ENCODE measurements around the gene TBX5. TPM values are rescaled to one million over a fixed set of nuclear protein-coding genes. Genes with fewer than 3 reads are reported as not detected.

The TBX5 gene
- total RNA-seq, 1 donor from 2014 or later = 8.4 TPM

DNA sequence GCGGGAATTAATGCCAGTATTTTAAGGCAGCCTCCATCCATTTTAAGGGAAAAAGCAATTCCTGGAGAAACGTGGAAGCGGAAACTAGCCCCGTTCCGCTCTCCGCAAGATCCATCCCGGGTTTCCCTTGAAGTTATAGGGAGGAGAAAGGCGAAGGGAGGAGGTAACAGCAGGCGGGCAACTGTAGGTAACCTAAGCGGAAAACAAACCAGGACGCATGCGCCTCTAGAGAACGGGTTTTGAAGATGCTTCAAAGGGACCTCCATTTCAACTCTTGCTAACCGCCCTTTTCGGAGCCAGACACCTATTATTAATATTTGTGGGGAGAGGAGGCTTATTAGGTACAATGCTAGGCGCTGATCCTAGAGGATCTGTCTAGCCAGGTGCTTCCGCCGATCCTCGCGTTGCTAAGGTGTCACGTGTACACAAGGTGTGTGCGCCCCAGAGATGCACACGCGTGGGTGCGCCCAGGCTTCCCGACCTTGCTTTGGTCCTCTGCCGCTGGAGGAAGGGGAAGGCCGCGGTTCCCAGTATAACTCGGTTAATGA lies 6.2 kb downstream of the TBX5 start:
- Mint-ChIP-seq H3K27ac (peak overlapping the region; percentile 82), H3K4me3 (no peak overlapping the region), H3K9me3 (no peaks in the 10 kb centered on the region), H3K27me3 (ENCODE audit: low read depth) (peaks cover 98% of the 10 kb centered on the region), H3K36me3 (no peaks in the 10 kb centered on the region), H3K4me1 (peaks cover 47% of the 10 kb centered on the region)
- peak in 1 of 2 experiments; percentile 69 for DNase-seq (ENCODE audit: low spot score in 2 of 2, unreplicated experiment in 2 of 2)
- TF ChIP-seq, protein P1, sequence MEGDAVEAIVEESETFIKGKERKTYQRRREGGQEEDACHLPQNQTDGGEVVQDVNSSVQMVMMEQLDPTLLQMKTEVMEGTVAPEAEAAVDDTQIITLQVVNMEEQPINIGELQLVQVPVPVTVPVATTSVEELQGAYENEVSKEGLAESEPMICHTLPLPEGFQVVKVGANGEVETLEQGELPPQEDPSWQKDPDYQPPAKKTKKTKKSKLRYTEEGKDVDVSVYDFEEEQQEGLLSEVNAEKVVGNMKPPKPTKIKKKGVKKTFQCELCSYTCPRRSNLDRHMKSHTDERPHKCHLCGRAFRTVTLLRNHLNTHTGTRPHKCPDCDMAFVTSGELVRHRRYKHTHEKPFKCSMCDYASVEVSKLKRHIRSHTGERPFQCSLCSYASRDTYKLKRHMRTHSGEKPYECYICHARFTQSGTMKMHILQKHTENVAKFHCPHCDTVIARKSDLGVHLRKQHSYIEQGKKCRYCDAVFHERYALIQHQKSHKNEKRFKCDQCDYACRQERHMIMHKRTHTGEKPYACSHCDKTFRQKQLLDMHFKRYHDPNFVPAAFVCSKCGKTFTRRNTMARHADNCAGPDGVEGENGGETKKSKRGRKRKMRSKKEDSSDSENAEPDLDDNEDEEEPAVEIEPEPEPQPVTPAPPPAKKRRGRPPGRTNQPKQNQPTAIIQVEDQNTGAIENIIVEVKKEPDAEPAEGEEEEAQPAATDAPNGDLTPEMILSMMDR (IDR thresholded peaks at IDR 0.05; ENCODE audit: unreplicated experiment) = no peak

DNA sequence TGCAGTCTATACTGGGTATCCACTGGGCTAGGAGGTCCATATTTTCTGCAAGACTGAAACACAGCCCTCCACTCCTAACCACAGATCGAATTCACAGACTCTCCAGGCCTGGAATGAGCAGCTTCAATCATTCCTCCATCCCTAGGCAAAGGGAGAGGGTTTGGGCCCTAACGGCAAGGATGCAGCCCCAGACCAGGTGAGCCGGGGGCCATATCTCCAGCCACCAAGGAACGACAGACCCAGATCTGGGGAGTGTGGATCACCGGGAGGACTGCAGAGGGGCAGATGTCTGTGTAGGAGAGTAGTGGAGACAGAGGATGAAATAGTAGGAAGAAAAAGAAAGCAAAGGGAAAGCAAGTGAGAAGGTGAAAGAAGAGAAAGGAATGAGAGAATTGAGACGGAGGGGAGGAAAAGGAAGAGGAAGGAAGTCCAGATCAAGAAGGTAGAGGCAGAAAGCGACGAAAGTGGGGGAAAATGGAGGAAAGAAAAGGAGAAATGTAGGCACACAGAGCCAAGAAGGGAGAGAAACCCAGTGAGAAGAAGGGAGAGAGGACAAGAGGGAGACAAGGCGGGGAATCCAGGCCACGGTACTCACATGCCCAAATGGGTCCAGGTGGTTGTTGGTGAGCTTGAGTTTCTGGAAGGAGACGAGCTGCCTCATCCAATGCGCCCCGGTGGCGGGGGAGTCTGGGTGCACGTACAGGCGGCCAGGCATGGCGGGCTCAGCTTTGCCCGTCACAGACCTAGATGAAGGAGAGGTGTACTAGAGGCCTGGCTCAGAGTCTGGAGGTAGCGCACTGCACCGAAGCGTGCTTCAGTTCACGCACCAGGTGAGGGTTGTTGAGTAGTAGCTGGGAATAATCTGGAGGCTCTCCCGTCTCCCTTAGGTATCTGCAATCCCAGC lies 7.7 kb downstream of the TBX5 start:
- H3K27ac Mint-ChIP-seq = no peak overlapping the region
- TF ChIP-seq, protein P1 (IDR thresholded peaks at IDR 0.05; ENCODE audit: unreplicated experiment) = no peak
- H3K9me3 Mint-ChIP-seq = no peaks in the 10 kb centered on the region
- H3K36me3 Mint-ChIP-seq = no peaks in the 10 kb centered on the region
- DNase-seq (ENCODE audit: low spot score in 2 of 2, unreplicated experiment in 2 of 2) = no peak
- H3K4me1 Mint-ChIP-seq = peaks cover 44% of the 10 kb centered on the region
- peaks cover 98% of the 10 kb centered on the region for H3K27me3 Mint-ChIP-seq (ENCODE audit: low read depth)
- H3K4me3 Mint-ChIP-seq = no peak overlapping the region

DNA sequence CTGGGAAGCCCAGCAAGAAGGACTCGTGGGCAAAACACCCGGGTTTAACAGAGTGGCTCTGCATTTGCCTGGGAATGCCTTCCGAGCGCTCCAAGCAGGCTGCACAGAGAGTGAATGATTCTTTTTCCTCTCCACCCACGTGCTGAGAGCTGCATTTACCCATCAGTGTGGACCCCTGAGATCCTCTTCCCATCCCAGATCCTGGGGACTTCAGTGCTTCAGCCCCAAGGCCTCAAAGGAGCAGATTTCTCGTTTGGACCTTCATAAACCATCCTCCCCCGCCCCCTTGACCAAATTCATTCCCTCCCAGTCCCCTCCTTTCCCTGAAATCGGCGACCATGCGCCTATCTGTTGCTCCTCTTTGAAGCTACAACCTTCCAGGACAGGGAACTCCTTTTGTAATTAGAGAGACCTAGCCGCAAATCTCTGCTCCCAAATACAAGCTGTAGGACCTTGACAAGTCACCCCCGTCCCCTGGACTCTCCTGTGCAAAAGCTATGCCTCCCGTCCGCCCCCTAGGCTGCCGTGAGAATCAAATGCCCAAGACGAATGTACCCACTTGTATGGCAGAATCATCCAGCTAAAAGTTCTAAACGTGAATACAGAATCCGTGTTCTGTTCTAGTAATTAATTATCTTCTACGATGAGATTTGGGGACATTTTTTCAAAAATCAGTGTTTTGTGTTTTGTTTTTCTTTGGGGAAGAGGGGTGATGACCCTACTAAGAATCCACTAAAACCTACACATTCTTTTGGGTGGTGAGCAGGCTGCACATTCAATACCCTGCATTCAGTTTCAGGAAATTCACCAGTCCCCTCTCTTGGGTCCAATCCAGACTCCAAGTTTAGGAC lies 8.8 kb downstream of the TBX5 start:
- H3K4me3 Mint-ChIP-seq = no peak overlapping the region

DNA sequence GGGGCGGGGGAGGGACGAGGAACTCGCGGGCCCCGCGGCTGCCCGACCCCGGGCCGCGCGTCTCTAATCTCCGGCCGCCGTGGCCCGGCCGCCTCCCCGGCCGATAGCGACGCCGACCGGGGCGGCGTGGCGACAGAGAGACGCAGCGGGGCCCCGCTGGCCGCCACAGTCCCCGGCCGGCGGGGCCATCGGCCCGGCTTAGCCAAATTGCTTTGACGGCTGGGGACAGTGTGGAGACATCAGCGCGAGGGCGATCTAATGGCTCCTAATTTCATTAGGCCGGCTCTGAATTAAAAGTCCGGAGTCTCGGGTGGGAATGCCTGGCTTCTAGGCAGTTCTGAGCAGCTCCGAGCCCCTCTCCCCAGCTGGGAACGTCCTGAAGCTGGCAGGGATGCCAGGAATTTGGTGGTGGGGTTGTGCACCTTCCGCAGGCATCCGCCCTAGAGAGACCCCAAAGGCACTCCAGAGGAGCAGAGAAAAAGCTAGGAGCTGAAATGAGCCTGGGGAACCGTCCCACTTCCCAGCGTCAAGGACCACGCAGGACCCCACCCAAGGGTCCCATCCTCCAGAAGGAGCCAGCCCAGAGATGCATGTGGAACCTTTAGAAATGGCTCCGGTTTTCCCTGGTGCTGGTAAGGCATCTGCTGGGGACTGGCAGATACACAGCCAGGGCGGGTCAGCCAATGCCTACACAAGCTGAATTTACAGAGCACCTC lies 9.6 kb downstream of the TBX5 start:
- Mint-ChIP-seq H3K27me3 (ENCODE audit: low read depth) (peaks cover 98% of the 10 kb centered on the region), H3K36me3 (no peaks in the 10 kb centered on the region), H3K9me3 (no peaks in the 10 kb centered on the region), H3K4me1 (peaks cover 31% of the 10 kb centered on the region), H3K27ac (peak overlapping the region; percentile 47), H3K4me3 (peak overlapping the region; percentile 28)
- DNase-seq (ENCODE audit: low spot score in 2 of 2, unreplicated experiment in 2 of 2) = no peak
- TF ChIP-seq, protein P1 (IDR thresholded peaks at IDR 0.05; ENCODE audit: unreplicated experiment) = no peak

More for the DNA sequence above, 8.8 kb downstream of the TBX5 start:
- Mint-ChIP-seq H3K27me3 (ENCODE audit: low read depth) (peaks cover 98% of the 10 kb centered on the region), H3K4me1 (peaks cover 39% of the 10 kb centered on the region), H3K27ac (no peak overlapping the region), H3K9me3 (no peaks in the 10 kb centered on the region), H3K36me3 (no peaks in the 10 kb centered on the region)
- TF ChIP-seq, protein P1 (IDR thresholded peaks at IDR 0.05; ENCODE audit: unreplicated experiment) = no peak
- no peak for DNase-seq (ENCODE audit: low spot score in 2 of 2, unreplicated experiment in 2 of 2)

DNA sequence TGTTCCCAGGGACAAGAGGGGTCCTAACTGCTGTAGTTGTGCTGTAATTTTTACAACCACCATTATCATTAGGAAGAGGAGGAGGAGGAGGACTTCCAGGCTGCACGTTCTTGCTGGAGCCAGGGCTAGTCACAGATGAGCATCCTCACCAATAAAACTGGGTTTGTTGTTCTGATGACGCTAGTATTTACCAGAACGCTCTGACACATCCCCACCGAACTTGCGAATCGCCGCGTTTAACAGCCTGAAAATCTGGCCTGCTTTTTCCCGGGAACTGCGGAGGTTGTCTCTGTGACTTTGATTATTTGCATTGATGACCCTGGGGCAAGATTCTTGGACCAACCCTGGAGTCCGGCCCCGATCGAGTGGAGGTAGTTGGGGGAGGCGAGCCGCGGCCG lies 10.2 kb downstream of the TBX5 start:
- TF ChIP-seq, protein P1 (IDR thresholded peaks at IDR 0.05; ENCODE audit: unreplicated experiment) = no peak
- peak overlapping the region; percentile 13 for H3K27ac Mint-ChIP-seq
- H3K9me3 Mint-ChIP-seq = no peaks in the 10 kb centered on the region
- H3K27me3 Mint-ChIP-seq (ENCODE audit: low read depth) = peaks cover 98% of the 10 kb centered on the region
- peak overlapping the region; percentile 47 for H3K4me3 Mint-ChIP-seq
- H3K36me3 Mint-ChIP-seq = no peaks in the 10 kb centered on the region
- no peak for DNase-seq (ENCODE audit: low spot score in 2 of 2, unreplicated experiment in 2 of 2)
- peaks cover 28% of the 10 kb centered on the region for H3K4me1 Mint-ChIP-seq
